Measurements from ENCODE around the gene MDFI.

GRCh38 chr6:41604006-41604405 lies 34.3 kb upstream of the MDFI start:
- TF ChIP-seq TAF1 (IDR thresholded peaks at IDR 0.05; ENCODE audit: borderline replicate concordance, insufficient read depth, low read length), result no peak
- no peak for TF ChIP-seq FOXP2 (optimal IDR thresholded peaks at IDR 0.05; ENCODE audit: borderline replicate concordance, extremely low read depth, extremely low read length, insufficient read depth)
- TF ChIP-seq POLR2AphosphoS5 (IDR thresholded peaks at IDR 0.05; ENCODE audit: low read depth, low read length), result no peak
- TF ChIP-seq SIN3A (IDR thresholded peaks at IDR 0.05; ENCODE audit: borderline replicate concordance, insufficient read depth, low read length), result no peak
